HepG2 (cell line): Measurements from ENCODE around the gene LMAN2. TPM values are rescaled to one million over a fixed set of nuclear protein-coding genes. Genes with fewer than 3 reads are reported as not detected.

Experiments used
- DNMT3B ChIP-seq: conservative IDR thresholded peaks from 2 replicates; pipeline ENCODE4 v1.6.1; 2016; ENCODE audit warnings: missing biosample characterization, control low read depth
- HOXA3 ChIP-seq: sonication (generic); formaldehyde crosslinking; IDR thresholded peaks from 2 replicates; pipeline ENCODE4 v1.5.0; 2020; ENCODE audit warnings: missing genetic modification reagents
- RAD21 ChIP-seq: fragments of 450-650 bp; formaldehyde crosslinking; IDR thresholded peaks from 2 replicates; pipeline ENCODE4 v1.5.0; 2020; ENCODE audit warnings: mild to moderate bottlenecking
- RORA ChIP-seq: sonication (generic); formaldehyde crosslinking; IDR thresholded peaks from 2 replicates; pipeline ENCODE4 v1.5.0; 2020; ENCODE audit warnings: mild to moderate bottlenecking, missing genetic modification reagents, moderate library complexity
- SAP130 ChIP-seq: IDR thresholded peaks from 2 replicates; pipeline ENCODE4 v1.6.1; 2016; ENCODE audit warnings: low read depth
- SMC3 ChIP-seq: IDR thresholded peaks from 2 replicates; pipeline ENCODE4 v1.6.1; 2011; ENCODE audit warnings: low read length, improper control_type of control experiment
- SOX5 ChIP-seq: IDR thresholded peaks from 2 replicates; pipeline ENCODE4 v1.6.1; 2016; ENCODE audit warnings: borderline replicate concordance
- STAG1 ChIP-seq: sonication (generic); formaldehyde crosslinking; IDR thresholded peaks from 2 replicates; pipeline ENCODE4 v1.4.0; 2020; ENCODE audit warnings: missing genetic modification reagents
- ZBTB38 ChIP-seq: sonication (generic); formaldehyde crosslinking; IDR thresholded peaks from 2 replicates; pipeline ENCODE4 v1.5.1; 2020; ENCODE audit warnings: mild to moderate bottlenecking, missing genetic modification reagents
- ZFX ChIP-seq: sonication (generic); formaldehyde crosslinking; IDR thresholded peaks from 2 replicates; pipeline ENCODE4 v1.4.0; 2020; ENCODE audit warnings: mild to moderate bottlenecking, low read depth, missing genetic modification reagents, moderate library complexity
- polyA plus RNA-seq, 8 experiments: library from polyadenylated mRNA; depleted of rRNA in 3 of 8; stranded (reverse) in 7 of 8; unstranded in 1 of 8; fragments of >200 nt; fragmentation: Illumina TruSeq in 4 of 8; extraction: Trizol in 4 of 8; gene quantifications; 2 replicates each; pipeline versions ENCODE4 v1.2.1 to v1.2.3, GENCODE V29; 2011 to 2016; ENCODE audit warnings: low read depth in 4 of 8, missing spikeins in 1 of 8, mixed read lengths in 1 of 8; ENCODE audit not compliant: insufficient read depth in 1 of 8
- total RNA-seq, 5 experiments: library from RNA; depleted of rRNA; stranded (reverse); fragments of >200 nt; fragmentation: Illumina TruSeq; extraction: Trizol; gene quantifications; 2 replicates each; pipeline ENCODE4 v1.2.3, GENCODE V29; 2016; ENCODE audit warnings: low read depth in 1 of 5
- TF ChIP-seq, protein P1 (sequence below): sonication (generic); formaldehyde crosslinking; IDR thresholded peaks from 2 replicates; pipeline ENCODE4 v1.5.1; 2020; ENCODE audit warnings: mild to moderate bottlenecking, missing genetic modification reagents, borderline replicate concordance
- TF ChIP-seq, protein P2 (sequence below): sonication (generic); formaldehyde crosslinking; IDR thresholded peaks from 2 replicates; pipeline ENCODE4 v1.5.0; 2020; ENCODE audit warnings: mild to moderate bottlenecking, missing genetic modification reagents
- TF ChIP-seq, protein P3 (sequence below): sonication (generic); formaldehyde crosslinking; IDR thresholded peaks from 2 replicates; pipeline ENCODE4 v1.9.0; 2022; ENCODE audit warnings: low read depth, missing genetic modification reagents
- TF ChIP-seq, protein P4 (sequence below), 2 experiments: sonication (generic) in 1 of 2; formaldehyde crosslinking in 1 of 2; IDR thresholded peaks; 2 replicates each; pipeline versions ENCODE4 v1.4.0 to v1.6.1; 2018 to 2020; ENCODE audit warnings: missing genetic modification reagents in 2 of 2, borderline replicate concordance in 1 of 2, low read depth in 1 of 2, mild to moderate bottlenecking in 1 of 2, missing biosample characterization in 1 of 2
- TF ChIP-seq, protein P5 (sequence below): sonication (generic); formaldehyde crosslinking; IDR thresholded peaks from 2 replicates; pipeline ENCODE4 v1.5.0; 2020; ENCODE audit warnings: mild to moderate bottlenecking, missing genetic modification reagents, moderate library complexity
- TF ChIP-seq, protein P6 (sequence below): sonication (generic); formaldehyde crosslinking; IDR thresholded peaks from 2 replicates; pipeline ENCODE4 v1.8.1; 2023; ENCODE audit warnings: mild to moderate bottlenecking, moderate library complexity, missing genetic modification reagents

Gene LMAN2
- total and polyA plus RNA-seq, 2 of the 13 experiments (the other 11 are each of a cell fraction or from before 2014, with no cell fraction given): 191 to 197 TPM

DNA sequence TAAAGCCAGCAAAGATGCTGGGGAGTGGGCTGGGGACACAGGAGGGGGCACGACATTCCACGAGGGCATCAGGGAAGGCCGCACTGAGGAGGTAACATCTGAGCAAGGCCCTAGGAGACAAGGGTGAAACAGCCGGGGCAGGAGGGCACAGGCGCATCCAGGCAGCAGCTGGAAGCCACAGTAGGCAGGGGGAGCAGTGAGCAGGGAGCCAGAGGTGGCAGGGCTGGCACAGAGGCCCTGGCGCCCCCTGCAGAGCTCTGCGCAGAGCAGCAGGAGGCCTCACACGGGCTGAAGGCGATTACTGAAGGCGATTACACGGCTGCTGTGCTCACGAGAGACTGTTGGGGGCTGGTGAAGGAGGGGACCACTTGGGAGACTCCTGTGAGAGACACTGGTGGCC is 15.4 kb downstream of the LMAN2 start (continued):
- TF ChIP-seq, protein P1, sequence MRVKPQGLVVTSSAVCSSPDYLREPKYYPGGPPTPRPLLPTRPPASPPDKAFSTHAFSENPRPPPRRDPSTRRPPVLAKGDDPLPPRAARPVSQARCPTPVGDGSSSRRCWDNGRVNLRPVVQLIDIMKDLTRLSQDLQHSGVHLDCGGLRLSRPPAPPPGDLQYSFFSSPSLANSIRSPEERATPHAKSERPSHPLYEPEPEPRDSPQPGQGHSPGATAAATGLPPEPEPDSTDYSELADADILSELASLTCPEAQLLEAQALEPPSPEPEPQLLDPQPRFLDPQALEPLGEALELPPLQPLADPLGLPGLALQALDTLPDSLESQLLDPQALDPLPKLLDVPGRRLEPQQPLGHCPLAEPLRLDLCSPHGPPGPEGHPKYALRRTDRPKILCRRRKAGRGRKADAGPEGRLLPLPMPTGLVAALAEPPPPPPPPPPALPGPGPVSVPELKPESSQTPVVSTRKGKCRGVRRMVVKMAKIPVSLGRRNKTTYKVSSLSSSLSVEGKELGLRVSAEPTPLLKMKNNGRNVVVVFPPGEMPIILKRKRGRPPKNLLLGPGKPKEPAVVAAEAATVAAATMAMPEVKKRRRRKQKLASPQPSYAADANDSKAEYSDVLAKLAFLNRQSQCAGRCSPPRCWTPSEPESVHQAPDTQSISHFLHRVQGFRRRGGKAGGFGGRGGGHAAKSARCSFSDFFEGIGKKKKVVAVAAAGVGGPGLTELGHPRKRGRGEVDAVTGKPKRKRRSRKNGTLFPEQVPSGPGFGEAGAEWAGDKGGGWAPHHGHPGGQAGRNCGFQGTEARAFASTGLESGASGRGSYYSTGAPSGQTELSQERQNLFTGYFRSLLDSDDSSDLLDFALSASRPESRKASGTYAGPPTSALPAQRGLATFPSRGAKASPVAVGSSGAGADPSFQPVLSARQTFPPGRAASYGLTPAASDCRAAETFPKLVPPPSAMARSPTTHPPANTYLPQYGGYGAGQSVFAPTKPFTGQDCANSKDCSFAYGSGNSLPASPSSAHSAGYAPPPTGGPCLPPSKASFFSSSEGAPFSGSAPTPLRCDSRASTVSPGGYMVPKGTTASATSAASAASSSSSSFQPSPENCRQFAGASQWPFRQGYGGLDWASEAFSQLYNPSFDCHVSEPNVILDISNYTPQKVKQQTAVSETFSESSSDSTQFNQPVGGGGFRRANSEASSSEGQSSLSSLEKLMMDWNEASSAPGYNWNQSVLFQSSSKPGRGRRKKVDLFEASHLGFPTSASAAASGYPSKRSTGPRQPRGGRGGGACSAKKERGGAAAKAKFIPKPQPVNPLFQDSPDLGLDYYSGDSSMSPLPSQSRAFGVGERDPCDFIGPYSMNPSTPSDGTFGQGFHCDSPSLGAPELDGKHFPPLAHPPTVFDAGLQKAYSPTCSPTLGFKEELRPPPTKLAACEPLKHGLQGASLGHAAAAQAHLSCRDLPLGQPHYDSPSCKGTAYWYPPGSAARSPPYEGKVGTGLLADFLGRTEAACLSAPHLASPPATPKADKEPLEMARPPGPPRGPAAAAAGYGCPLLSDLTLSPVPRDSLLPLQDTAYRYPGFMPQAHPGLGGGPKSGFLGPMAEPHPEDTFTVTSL: no peak
- TF ChIP-seq DNMT3B (no peak), ZBTB38 (peak; percentile 50; the same call in 1 of the 2 replicates), RAD21 (CRISPR knock-in tag) (peak; percentile 87), RORA (CRISPR knock-in tag) (no peak), HOXA3 (CRISPR knock-in tag) (0 out of 2 replicates have a peak, but pooled peaks have one; percentile 21), SOX5 (CRISPR knock-in tag) (no peak), ZFX (0 out of 2 replicates have a peak, but pooled peaks have one; percentile 17), SMC3 (peak; percentile 23; the same call in 1 of the 2 replicates), SAP130 (peak; percentile 33; the same call in 1 of the 2 replicates), STAG1 (peak; percentile 71)
- TF ChIP-seq, protein P2, sequence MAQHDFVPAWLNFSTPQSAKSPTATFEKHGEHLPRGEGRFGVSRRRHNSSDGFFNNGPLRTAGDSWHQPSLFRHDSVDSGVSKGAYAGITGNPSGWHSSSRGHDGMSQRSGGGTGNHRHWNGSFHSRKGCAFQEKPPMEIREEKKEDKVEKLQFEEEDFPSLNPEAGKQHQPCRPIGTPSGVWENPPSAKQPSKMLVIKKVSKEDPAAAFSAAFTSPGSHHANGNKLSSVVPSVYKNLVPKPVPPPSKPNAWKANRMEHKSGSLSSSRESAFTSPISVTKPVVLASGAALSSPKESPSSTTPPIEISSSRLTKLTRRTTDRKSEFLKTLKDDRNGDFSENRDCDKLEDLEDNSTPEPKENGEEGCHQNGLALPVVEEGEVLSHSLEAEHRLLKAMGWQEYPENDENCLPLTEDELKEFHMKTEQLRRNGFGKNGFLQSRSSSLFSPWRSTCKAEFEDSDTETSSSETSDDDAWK (CRISPR knock-in tag): no peak
- TF ChIP-seq, protein P3, sequence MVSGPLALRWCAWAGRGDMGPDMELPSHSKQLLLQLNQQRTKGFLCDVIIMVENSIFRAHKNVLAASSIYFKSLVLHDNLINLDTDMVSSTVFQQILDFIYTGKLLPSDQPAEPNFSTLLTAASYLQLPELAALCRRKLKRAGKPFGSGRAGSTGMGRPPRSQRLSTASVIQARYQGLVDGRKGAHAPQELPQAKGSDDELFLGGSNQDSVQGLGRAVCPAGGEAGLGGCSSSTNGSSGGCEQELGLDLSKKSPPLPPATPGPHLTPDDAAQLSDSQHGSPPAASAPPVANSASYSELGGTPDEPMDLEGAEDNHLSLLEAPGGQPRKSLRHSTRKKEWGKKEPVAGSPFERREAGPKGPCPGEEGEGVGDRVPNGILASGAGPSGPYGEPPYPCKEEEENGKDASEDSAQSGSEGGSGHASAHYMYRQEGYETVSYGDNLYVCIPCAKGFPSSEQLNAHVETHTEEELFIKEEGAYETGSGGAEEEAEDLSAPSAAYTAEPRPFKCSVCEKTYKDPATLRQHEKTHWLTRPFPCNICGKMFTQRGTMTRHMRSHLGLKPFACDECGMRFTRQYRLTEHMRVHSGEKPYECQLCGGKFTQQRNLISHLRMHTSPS: peak; percentile 87
- TF ChIP-seq, protein P4, sequence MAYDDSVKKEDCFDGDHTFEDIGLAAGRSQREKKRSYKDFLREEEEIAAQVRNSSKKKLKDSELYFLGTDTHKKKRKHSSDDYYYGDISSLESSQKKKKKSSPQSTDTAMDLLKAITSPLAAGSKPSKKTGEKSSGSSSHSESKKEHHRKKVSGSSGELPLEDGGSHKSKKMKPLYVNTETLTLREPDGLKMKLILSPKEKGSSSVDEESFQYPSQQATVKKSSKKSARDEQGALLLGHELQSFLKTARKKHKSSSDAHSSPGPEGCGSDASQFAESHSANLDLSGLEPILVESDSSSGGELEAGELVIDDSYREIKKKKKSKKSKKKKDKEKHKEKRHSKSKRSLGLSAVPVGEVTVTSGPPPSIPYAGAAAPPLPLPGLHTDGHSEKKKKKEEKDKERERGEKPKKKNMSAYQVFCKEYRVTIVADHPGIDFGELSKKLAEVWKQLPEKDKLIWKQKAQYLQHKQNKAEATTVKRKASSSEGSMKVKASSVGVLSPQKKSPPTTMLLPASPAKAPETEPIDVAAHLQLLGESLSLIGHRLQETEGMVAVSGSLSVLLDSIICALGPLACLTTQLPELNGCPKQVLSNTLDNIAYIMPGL (CRISPR knock-in tag; IDR thresholded peaks at IDR 0.05; ENCODE audit: borderline replicate concordance in 1 of 2, low read depth in 1 of 2): 0 out of 4 replicates have a peak, but pooled peaks of 1 of the 2 experiments have one; percentile 25
- TF ChIP-seq, protein P5, sequence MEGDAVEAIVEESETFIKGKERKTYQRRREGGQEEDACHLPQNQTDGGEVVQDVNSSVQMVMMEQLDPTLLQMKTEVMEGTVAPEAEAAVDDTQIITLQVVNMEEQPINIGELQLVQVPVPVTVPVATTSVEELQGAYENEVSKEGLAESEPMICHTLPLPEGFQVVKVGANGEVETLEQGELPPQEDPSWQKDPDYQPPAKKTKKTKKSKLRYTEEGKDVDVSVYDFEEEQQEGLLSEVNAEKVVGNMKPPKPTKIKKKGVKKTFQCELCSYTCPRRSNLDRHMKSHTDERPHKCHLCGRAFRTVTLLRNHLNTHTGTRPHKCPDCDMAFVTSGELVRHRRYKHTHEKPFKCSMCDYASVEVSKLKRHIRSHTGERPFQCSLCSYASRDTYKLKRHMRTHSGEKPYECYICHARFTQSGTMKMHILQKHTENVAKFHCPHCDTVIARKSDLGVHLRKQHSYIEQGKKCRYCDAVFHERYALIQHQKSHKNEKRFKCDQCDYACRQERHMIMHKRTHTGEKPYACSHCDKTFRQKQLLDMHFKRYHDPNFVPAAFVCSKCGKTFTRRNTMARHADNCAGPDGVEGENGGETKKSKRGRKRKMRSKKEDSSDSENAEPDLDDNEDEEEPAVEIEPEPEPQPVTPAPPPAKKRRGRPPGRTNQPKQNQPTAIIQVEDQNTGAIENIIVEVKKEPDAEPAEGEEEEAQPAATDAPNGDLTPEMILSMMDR (CRISPR knock-in tag): peak; percentile 79
- TF ChIP-seq, protein P6, sequence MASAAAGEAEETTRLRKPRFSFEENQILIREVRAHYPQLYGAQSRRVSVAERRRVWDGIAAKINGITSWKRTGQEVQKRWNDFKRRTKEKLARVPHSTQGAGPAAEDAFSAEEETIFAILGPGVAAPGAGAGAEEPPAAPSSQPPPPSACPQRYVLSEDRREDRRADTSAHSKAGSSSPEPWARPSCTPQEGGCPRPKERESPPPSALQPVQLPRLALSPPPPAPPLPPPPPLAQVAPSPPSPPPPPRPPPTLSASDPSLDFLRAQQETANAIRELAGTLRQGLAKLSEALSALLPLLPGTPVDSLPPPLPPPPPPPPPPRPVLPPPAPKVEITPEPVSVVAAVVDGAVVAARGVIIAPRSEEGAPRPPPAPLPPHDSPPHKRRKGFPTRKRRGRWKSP (CRISPR knock-in tag): no peak
